ENCODE results near the gene ABHD12. TPM values are rescaled to one million over a fixed set of nuclear protein-coding genes. Genes with fewer than 3 reads are reported as not detected.

The ABHD12 gene
- total RNA-seq, 1 experiment from 2014 or later, result 60.1 TPM

DNA sequence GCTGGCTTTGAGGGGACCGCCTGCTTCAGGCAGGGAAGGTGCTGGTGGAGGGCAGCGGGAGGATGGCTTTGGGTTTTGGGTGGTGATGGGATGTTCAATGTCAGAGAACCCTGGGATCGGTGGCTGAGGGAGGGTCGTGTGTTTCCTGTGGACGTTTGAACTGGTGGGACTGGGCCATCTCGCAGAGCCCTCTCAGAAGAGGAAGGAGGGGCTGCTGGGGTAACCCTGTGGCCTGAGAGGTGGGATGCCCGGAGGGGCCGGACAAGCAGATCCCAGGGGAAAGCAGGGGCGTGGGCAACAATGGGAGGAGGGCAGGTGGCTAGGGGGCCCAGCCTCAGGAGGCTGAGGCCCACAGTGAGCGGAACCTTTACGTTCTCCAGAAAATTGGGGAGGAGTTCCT, 107.8 kb downstream of the ABHD12 start:
- Histone ChIP-seq H3K4me3 (no peak overlapping the region), H3K4me2 (no peak overlapping the region), H4K20me1 (ENCODE audit: insufficient read depth) (peaks cover 21% of the 10 kb centered on the region; the same call in 1 of the 2 replicates), H3K27ac (no peak overlapping the region), H3K9me2 (ENCODE audit: insufficient read depth) (no peaks in the 10 kb centered on the region), H3F3A (ENCODE audit: insufficient read depth, low read depth) (peaks cover 7% of the 10 kb centered on the region; the same call in 1 of the 2 replicates), H3K27me3 (ENCODE audit: insufficient read depth, low read depth) (no peaks in the 10 kb centered on the region), H3K4me1 (replicated peaks; ENCODE audit: insufficient read depth) (no peaks in the 10 kb centered on the region), H3K79me2 (ENCODE audit: low read depth) (no peaks in the 10 kb centered on the region), H3K9me3 (ENCODE audit: insufficient read depth, low read depth) (no peaks in the 10 kb centered on the region), H3K36me3 (ENCODE audit: low read depth) (peaks cover 17% of the 10 kb centered on the region), H2AFZ (no peak overlapping the region)
- intact Hi-C loops (cut with micrococcal nuclease; ENCODE audit: unreplicated experiment), result no loop called here
- no peak for DNase-seq
- no peak for TF ChIP-seq EZH2 (IDR thresholded peaks at IDR 0.05; ENCODE audit: low read depth)
- TF ChIP-seq, protein P1, sequence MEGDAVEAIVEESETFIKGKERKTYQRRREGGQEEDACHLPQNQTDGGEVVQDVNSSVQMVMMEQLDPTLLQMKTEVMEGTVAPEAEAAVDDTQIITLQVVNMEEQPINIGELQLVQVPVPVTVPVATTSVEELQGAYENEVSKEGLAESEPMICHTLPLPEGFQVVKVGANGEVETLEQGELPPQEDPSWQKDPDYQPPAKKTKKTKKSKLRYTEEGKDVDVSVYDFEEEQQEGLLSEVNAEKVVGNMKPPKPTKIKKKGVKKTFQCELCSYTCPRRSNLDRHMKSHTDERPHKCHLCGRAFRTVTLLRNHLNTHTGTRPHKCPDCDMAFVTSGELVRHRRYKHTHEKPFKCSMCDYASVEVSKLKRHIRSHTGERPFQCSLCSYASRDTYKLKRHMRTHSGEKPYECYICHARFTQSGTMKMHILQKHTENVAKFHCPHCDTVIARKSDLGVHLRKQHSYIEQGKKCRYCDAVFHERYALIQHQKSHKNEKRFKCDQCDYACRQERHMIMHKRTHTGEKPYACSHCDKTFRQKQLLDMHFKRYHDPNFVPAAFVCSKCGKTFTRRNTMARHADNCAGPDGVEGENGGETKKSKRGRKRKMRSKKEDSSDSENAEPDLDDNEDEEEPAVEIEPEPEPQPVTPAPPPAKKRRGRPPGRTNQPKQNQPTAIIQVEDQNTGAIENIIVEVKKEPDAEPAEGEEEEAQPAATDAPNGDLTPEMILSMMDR (conservative IDR thresholded peaks at IDR 0.05), result no peak
- CTCF ChIA-PET, result no interaction called here
- POLR2A ChIA-PET (ENCODE audit: unreplicated experiment), result interaction anchor here (0.6 kb wide), 1 partner anchor 225 kb away, joined by 3 read pairs; no protein-coding TSS in a partner anchor
- no TSS peak for BruUV-seq (replicated peaks)

DNA sequence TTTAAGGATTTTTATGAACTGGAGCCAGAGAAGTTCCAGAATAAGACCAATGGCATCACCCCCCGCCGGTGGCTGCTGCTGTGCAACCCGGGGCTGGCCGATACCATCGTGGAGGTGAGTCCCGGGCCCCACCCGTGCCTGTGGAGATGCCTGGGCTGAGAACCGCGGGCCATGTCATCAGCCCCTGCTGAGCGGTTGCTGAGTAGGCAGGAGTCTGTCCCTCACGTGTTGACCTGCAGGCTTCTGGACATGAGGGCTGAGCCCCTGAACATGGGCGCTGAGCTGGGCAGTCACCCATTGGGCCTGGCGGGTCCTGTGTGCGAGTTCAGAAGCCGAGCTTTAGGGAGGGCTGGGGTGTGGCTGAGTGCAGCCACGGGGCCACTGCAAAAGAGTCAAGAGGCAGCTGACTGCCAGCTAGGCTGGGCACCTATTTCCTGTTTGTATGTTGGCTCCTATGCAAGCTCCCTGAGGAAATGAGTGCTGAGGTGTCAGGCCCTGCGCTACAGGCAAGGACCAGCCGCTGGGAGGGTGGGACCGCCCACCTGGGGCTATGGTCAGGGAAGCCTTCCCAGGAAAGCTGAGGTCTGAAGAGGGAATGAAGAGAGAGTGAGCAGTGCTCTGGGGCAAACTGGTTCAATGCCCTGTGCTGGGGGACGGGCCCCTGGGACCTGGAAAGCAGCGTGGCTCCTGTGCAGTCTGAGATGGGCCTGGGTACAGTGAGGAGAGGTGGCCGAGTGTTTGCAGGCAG, 108.4 kb downstream of the ABHD12 start:
- Histone ChIP-seq H3K36me3 (ENCODE audit: low read depth) (peaks cover 19% of the 10 kb centered on the region), H3K27me3 (ENCODE audit: insufficient read depth, low read depth) (no peaks in the 10 kb centered on the region), H3K4me3 (no peak overlapping the region), H3K4me1 (replicated peaks; ENCODE audit: insufficient read depth) (no peaks in the 10 kb centered on the region), H3K9me2 (ENCODE audit: insufficient read depth) (no peaks in the 10 kb centered on the region), H3K9me3 (ENCODE audit: insufficient read depth, low read depth) (no peaks in the 10 kb centered on the region), H4K20me1 (ENCODE audit: insufficient read depth) (peaks cover 21% of the 10 kb centered on the region; the same call in 1 of the 2 replicates), H3K4me2 (no peak overlapping the region), H2AFZ (no peak overlapping the region), H3F3A (ENCODE audit: insufficient read depth, low read depth) (0 out of 2 replicates have a peak, but pooled peaks cover 3% of the 10 kb centered on the region), H3K27ac (no peak overlapping the region), H3K79me2 (ENCODE audit: low read depth) (no peaks in the 10 kb centered on the region)
- ChIA-PET CTCF (no interaction called here), POLR2A (ENCODE audit: unreplicated experiment) (no interaction called here)
- BruUV-seq (replicated peaks), result no TSS peak
- no peak for DNase-seq
- no peak for TF ChIP-seq EZH2 (IDR thresholded peaks at IDR 0.05; ENCODE audit: low read depth)
- TF ChIP-seq, protein P1 (conservative IDR thresholded peaks at IDR 0.05), result no peak
- intact Hi-C loops (cut with micrococcal nuclease; ENCODE audit: unreplicated experiment), result no loop called here

DNA sequence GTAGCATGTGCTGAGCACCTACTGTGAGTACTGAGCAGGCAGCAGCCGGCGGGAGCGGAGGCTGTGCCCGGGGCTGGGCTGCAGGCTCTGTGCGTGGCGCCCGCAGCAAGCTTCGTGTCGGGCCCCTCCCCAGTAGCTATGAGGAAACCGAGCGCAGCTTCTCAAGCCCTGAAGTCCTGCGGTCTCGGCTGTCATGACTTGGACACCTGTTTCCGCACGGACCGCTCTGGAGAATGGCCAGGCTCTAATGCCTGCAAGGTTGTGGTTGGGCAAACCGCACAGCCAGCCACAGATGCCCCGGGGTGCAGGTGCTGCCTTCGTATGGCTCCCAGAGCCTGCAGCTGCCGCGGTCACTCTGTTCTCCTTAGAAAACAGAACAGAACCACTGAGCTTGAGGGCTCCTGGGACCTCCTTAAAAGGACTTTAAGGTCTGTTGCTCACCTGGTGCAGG, 109.1 kb downstream of the ABHD12 start:
- Histone ChIP-seq H4K20me1 (ENCODE audit: insufficient read depth) (peaks cover 20% of the 10 kb centered on the region; the same call in 1 of the 2 replicates), H3K9me3 (ENCODE audit: insufficient read depth, low read depth) (no peaks in the 10 kb centered on the region), H3K79me2 (ENCODE audit: low read depth) (no peaks in the 10 kb centered on the region), H3K4me3 (no peak overlapping the region), H3K27ac (no peak overlapping the region), H2AFZ (no peak overlapping the region), H3K9me2 (ENCODE audit: insufficient read depth) (no peaks in the 10 kb centered on the region), H3K4me1 (replicated peaks; ENCODE audit: insufficient read depth) (no peaks in the 10 kb centered on the region), H3K27me3 (ENCODE audit: insufficient read depth, low read depth) (no peaks in the 10 kb centered on the region), H3F3A (ENCODE audit: insufficient read depth, low read depth) (0 out of 2 replicates have a peak, but pooled peaks cover 3% of the 10 kb centered on the region), H3K4me2 (no peak overlapping the region), H3K36me3 (ENCODE audit: low read depth) (peaks cover 17% of the 10 kb centered on the region; the same call in 1 of the 2 replicates)
- intact Hi-C loops (cut with micrococcal nuclease; ENCODE audit: unreplicated experiment), result no loop called here
- no TSS peak for BruUV-seq (replicated peaks)
- no peak for DNase-seq
- ChIA-PET CTCF (no interaction called here), POLR2A (ENCODE audit: unreplicated experiment) (no interaction called here)
- TF ChIP-seq, protein P1 (conservative IDR thresholded peaks at IDR 0.05), result no peak
- TF ChIP-seq EZH2 (IDR thresholded peaks at IDR 0.05; ENCODE audit: low read depth), result no peak

Data from PC-9 (cell line).